ENCODE measurements around the gene TFIP11.

The TFIP11 gene

GRCh38 chr22:26452236-26453016, 59.8 kb downstream of the TFIP11 start:
- no peak for TF ChIP-seq CTCF (IDR thresholded peaks at IDR 0.05; ENCODE audit: borderline replicate concordance, control extremely low read depth, extremely low read depth, insufficient read depth, missing control alignments)
- in situ Hi-C loops (cut with MboI; ENCODE audit: low sequenced_read_pairs, unreplicated experiment): no loop called here
- no peak for DNase-seq (ENCODE audit: low spot score)

GRCh38 chr22:26450453-26451185, 61.7 kb downstream of the TFIP11 start:
- no peak for DNase-seq (ENCODE audit: low spot score)
- in situ Hi-C loops (cut with MboI; ENCODE audit: low sequenced_read_pairs, unreplicated experiment): no loop called here
- TF ChIP-seq CTCF (IDR thresholded peaks at IDR 0.05; ENCODE audit: borderline replicate concordance, control extremely low read depth, extremely low read depth, insufficient read depth, missing control alignments): no peak

- DNase-seq (ENCODE audit: low spot score): no peak
- in situ Hi-C loops (cut with MboI; ENCODE audit: low sequenced_read_pairs, unreplicated experiment): no loop called here
- no peak for TF ChIP-seq CTCF (IDR thresholded peaks at IDR 0.05; ENCODE audit: borderline replicate concordance, control extremely low read depth, extremely low read depth, insufficient read depth, missing control alignments)
These were observed 63.3 kb downstream of the TFIP11 start for GRCh38 chr22:26448941-26449340.

- TF ChIP-seq CTCF (IDR thresholded peaks at IDR 0.05; ENCODE audit: borderline replicate concordance, control extremely low read depth, extremely low read depth, insufficient read depth, missing control alignments): no peak
- no peak for DNase-seq (ENCODE audit: low spot score)
- in situ Hi-C loops (cut with MboI; ENCODE audit: low sequenced_read_pairs, unreplicated experiment): no loop called here
These were observed 63.9 kb downstream of the TFIP11 start for GRCh38 chr22:26448334-26448733.

GRCh38 chr22:26447584-26448329, 64.5 kb downstream of the TFIP11 start:
- in situ Hi-C loops (cut with MboI; ENCODE audit: low sequenced_read_pairs, unreplicated experiment): no loop called here
- TF ChIP-seq CTCF (IDR thresholded peaks at IDR 0.05; ENCODE audit: borderline replicate concordance, control extremely low read depth, extremely low read depth, insufficient read depth, missing control alignments): no peak
- no peak for DNase-seq (ENCODE audit: low spot score)

GRCh38 chr22:26446808-26447515, 65.3 kb downstream of the TFIP11 start:
- in situ Hi-C loops (cut with MboI; ENCODE audit: low sequenced_read_pairs, unreplicated experiment): no loop called here
- no peak for DNase-seq (ENCODE audit: low spot score)
- no peak for TF ChIP-seq CTCF (IDR thresholded peaks at IDR 0.05; ENCODE audit: borderline replicate concordance, control extremely low read depth, extremely low read depth, insufficient read depth, missing control alignments)

Data from GM13976 (cell line).